ENCODE measurements around the gene NUTM2A. TPM values are rescaled to one million over a fixed set of nuclear protein-coding genes. Genes with fewer than 3 reads are reported as not detected.
"Not testable (repeated sequence)": the region's sequence is repeated elsewhere in the genome, so short reads cannot be mapped to it uniquely, and the experiment has no call there.

NUTM2A gene
- total RNA-seq = 0.82 and 1.7 TPM in 2 replicates

GRCh38 chr10:87225148-87225547 is at the start of gene NUTM2A:
TSS of gene NUTM2A (plus strand) at chr10:87225448. CDS start at chr10:87225831, 383 bp downstream.
- not testable (repeated sequence) for DNase-seq (ENCODE audit: extremely low read depth, low read depth, low spot score)

GRCh38 chr10:87177587-87177986 is 47.7 kb upstream of the NUTM2A start:
- DNase-seq (ENCODE audit: extremely low read depth, low read depth, low spot score) = not testable (repeated sequence)

GRCh38 chr10:87184421-87184820 is 40.8 kb upstream of the NUTM2A start:
- not testable (repeated sequence) for DNase-seq (ENCODE audit: extremely low read depth, low read depth, low spot score)

GRCh38 chr10:87186016-87186415 is 39.2 kb upstream of the NUTM2A start:
- not testable (repeated sequence) for DNase-seq (ENCODE audit: extremely low read depth, low read depth, low spot score)

- not testable (repeated sequence) for DNase-seq (ENCODE audit: extremely low read depth, low read depth, low spot score)
Observed at GRCh38 chr10:87187573-87187972, 37.7 kb upstream of the NUTM2A start.

- not testable (repeated sequence) for DNase-seq (ENCODE audit: extremely low read depth, low read depth, low spot score)
Observed at GRCh38 chr10:87191841-87192240, 33.4 kb upstream of the NUTM2A start.

GRCh38 chr10:87200924-87201323 is 24.3 kb upstream of the NUTM2A start:
- not testable (repeated sequence) for DNase-seq (ENCODE audit: extremely low read depth, low read depth, low spot score)

- DNase-seq (ENCODE audit: extremely low read depth, low read depth, low spot score) = not testable (repeated sequence)
Observed at GRCh38 chr10:87204801-87205200, 20.4 kb upstream of the NUTM2A start.

- DNase-seq (ENCODE audit: extremely low read depth, low read depth, low spot score) = not testable (repeated sequence)
Observed at GRCh38 chr10:87206922-87207321, 18.3 kb upstream of the NUTM2A start.

GRCh38 chr10:87210309-87210708 is 14.9 kb upstream of the NUTM2A start:
- DNase-seq (ENCODE audit: extremely low read depth, low read depth, low spot score) = not testable (repeated sequence)

GRCh38 chr10:87211848-87212247 is 13.4 kb upstream of the NUTM2A start:
- not testable (repeated sequence) for DNase-seq (ENCODE audit: extremely low read depth, low read depth, low spot score)

- DNase-seq (ENCODE audit: extremely low read depth, low read depth, low spot score) = not testable (repeated sequence)
Observed at GRCh38 chr10:87213150-87213765, 12.0 kb upstream of the NUTM2A start.

- not testable (repeated sequence) for DNase-seq (ENCODE audit: extremely low read depth, low read depth, low spot score)
Observed at GRCh38 chr10:87213806-87214205, 11.4 kb upstream of the NUTM2A start.

GRCh38 chr10:87216120-87216519 is 9.1 kb upstream of the NUTM2A start:
- not testable (repeated sequence) for DNase-seq (ENCODE audit: extremely low read depth, low read depth, low spot score)

- DNase-seq (ENCODE audit: extremely low read depth, low read depth, low spot score) = not testable (repeated sequence)
Observed at GRCh38 chr10:87219370-87219769, 5.9 kb upstream of the NUTM2A start.

GRCh38 chr10:87222789-87223188 is 2.5 kb upstream of the NUTM2A start:
- DNase-seq (ENCODE audit: extremely low read depth, low read depth, low spot score) = not testable (repeated sequence)

- DNase-seq (ENCODE audit: extremely low read depth, low read depth, low spot score) = not testable (repeated sequence)
Observed at GRCh38 chr10:87228247-87228646, 3.0 kb downstream of the NUTM2A start.

GRCh38 chr10:87229211-87229610 is 4.0 kb downstream of the NUTM2A start:
- not testable (repeated sequence) for DNase-seq (ENCODE audit: extremely low read depth, low read depth, low spot score)

GRCh38 chr10:87234854-87235253 is 9.6 kb downstream of the NUTM2A start:
- DNase-seq (ENCODE audit: extremely low read depth, low read depth, low spot score) = not testable (repeated sequence)

- not testable (repeated sequence) for DNase-seq (ENCODE audit: extremely low read depth, low read depth, low spot score)
Observed at GRCh38 chr10:87237244-87237643, 12.0 kb downstream of the NUTM2A start.

GRCh38 chr10:87239346-87239808 is 14.1 kb downstream of the NUTM2A start:
- DNase-seq (ENCODE audit: extremely low read depth, low read depth, low spot score) = not testable (repeated sequence)

GRCh38 chr10:87242192-87242591 is 16.9 kb downstream of the NUTM2A start:
- DNase-seq (ENCODE audit: extremely low read depth, low read depth, low spot score) = not testable (repeated sequence)
